Activated naive CD4-positive, alpha-beta T cell treated with anti-CD3 and anti-CD28 coated beads, Interleukin-2, amount 50 U/mL, for 24 hours (primary cell): ENCODE data around the gene TTLL3.

Source experiments
- H3K27ac Mint-ChIP-seq: one replicate; pipeline ENCODE4 v1.8.0; 2021; ENCODE audit warnings: mild to moderate bottlenecking, mixed read lengths
- H3K27me3 Mint-ChIP-seq: one replicate; pipeline ENCODE4 v1.8.0; 2021; ENCODE audit warnings: mixed read lengths
- H3K36me3 Mint-ChIP-seq: one replicate; pipeline ENCODE4 v1.8.0; 2021; ENCODE audit warnings: mixed read lengths
- H3K4me1 Mint-ChIP-seq: one replicate; pipeline ENCODE4 v1.8.0; 2021; ENCODE audit warnings: mixed read lengths
- H3K4me3 Mint-ChIP-seq: one replicate; pipeline ENCODE4 v1.8.0; 2021; ENCODE audit warnings: mild to moderate bottlenecking, mixed read lengths
- H3K9me3 Mint-ChIP-seq: one replicate; pipeline ENCODE4 v1.8.0; 2021; ENCODE audit warnings: mixed read lengths

TTLL3 gene

GRCh38 chr3:9778143-9779074 lies 31.7 kb upstream of the TTLL3 start:
- H3K27ac Mint-ChIP-seq: peak overlapping the region; percentile 97
- H3K9me3 Mint-ChIP-seq: peaks cover 3% of the 10 kb centered on the region
- H3K4me3 Mint-ChIP-seq: peak overlapping the region; percentile 84
- H3K4me1 Mint-ChIP-seq: peaks cover 66% of the 10 kb centered on the region
- no peaks in the 10 kb centered on the region for H3K27me3 Mint-ChIP-seq
- H3K36me3 Mint-ChIP-seq: peaks cover 7% of the 10 kb centered on the region

DNA sequence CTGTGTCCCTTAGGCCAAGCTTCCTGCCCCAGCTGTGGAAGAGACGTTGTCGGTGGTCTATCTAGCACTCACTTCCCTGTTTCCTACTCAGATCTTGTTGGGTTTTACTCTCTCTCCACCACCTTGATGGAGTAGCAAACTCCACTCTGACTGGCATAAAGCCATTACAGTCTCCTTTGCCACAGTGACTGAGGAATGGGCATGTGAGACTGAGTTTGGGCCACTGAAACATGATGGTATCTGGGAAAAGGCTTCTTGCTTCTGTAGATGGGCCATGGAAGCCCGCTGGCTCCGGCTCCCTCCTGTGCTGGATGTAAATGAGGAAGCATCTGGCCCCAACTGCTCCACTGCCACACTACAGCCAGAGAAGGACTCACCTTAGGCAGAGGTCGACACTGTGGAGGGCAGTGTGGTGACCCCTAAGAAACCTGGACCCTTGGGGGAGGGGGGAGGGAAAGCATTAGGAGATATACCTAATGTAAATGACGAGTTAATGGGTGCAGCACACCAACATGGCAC lies 30.9 kb upstream of the TTLL3 start:
- Mint-ChIP-seq H3K4me3 (peak overlapping the region; percentile 84), H3K27ac (peak overlapping the region; percentile 97), H3K36me3 (peaks cover 7% of the 10 kb centered on the region), H3K27me3 (no peaks in the 10 kb centered on the region), H3K9me3 (peaks cover 3% of the 10 kb centered on the region), H3K4me1 (peaks cover 66% of the 10 kb centered on the region)

GRCh38 chr3:9779721-9780457 lies 30.2 kb upstream of the TTLL3 start:
- peaks cover 7% of the 10 kb centered on the region for H3K36me3 Mint-ChIP-seq
- H3K27me3 Mint-ChIP-seq: no peaks in the 10 kb centered on the region
- peak overlapping the region; percentile 97 for H3K27ac Mint-ChIP-seq
- H3K4me3 Mint-ChIP-seq: peak overlapping the region; percentile 67
- peaks cover 3% of the 10 kb centered on the region for H3K9me3 Mint-ChIP-seq
- peaks cover 66% of the 10 kb centered on the region for H3K4me1 Mint-ChIP-seq

- peak overlapping the region; percentile 67 for H3K4me3 Mint-ChIP-seq
- H3K36me3 Mint-ChIP-seq: peaks cover 9% of the 10 kb centered on the region
- peaks cover 3% of the 10 kb centered on the region for H3K9me3 Mint-ChIP-seq
- no peaks in the 10 kb centered on the region for H3K27me3 Mint-ChIP-seq
- peaks cover 68% of the 10 kb centered on the region for H3K4me1 Mint-ChIP-seq
- peak overlapping the region; percentile 97 for H3K27ac Mint-ChIP-seq
Measured at GRCh38 chr3:9780458-9780812, 29.6 kb upstream of the TTLL3 start.

DNA sequence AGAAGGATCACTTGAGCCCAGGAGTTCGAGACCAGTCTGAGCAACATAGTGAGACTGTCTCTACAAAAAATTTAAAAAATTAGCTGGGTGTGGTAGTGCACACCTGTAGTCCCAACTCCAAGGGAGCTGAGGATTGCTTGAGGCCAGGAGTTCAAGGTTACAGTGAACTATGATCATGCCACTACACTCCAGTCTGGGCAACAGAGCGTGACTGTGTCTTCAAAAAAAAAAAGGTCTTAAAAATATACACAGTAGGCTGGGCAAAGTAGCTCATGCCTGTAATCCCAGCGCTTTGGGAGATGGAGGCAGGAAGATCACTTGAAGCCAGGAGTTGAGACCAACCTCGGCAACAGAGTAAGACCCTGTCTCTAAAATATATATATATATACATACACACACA lies 29.2 kb upstream of the TTLL3 start:
- peaks cover 11% of the 10 kb centered on the region for H3K36me3 Mint-ChIP-seq
- peak overlapping the region; percentile 97 for H3K27ac Mint-ChIP-seq
- H3K9me3 Mint-ChIP-seq: peaks cover 3% of the 10 kb centered on the region
- H3K4me3 Mint-ChIP-seq: no peak overlapping the region
- H3K27me3 Mint-ChIP-seq: no peaks in the 10 kb centered on the region
- peaks cover 69% of the 10 kb centered on the region for H3K4me1 Mint-ChIP-seq

GRCh38 chr3:9781551-9781950 lies 28.5 kb upstream of the TTLL3 start:
- Mint-ChIP-seq H3K27ac (no peak overlapping the region), H3K4me3 (no peak overlapping the region), H3K36me3 (peaks cover 11% of the 10 kb centered on the region), H3K9me3 (peaks cover 3% of the 10 kb centered on the region), H3K4me1 (peaks cover 69% of the 10 kb centered on the region), H3K27me3 (no peaks in the 10 kb centered on the region)

DNA sequence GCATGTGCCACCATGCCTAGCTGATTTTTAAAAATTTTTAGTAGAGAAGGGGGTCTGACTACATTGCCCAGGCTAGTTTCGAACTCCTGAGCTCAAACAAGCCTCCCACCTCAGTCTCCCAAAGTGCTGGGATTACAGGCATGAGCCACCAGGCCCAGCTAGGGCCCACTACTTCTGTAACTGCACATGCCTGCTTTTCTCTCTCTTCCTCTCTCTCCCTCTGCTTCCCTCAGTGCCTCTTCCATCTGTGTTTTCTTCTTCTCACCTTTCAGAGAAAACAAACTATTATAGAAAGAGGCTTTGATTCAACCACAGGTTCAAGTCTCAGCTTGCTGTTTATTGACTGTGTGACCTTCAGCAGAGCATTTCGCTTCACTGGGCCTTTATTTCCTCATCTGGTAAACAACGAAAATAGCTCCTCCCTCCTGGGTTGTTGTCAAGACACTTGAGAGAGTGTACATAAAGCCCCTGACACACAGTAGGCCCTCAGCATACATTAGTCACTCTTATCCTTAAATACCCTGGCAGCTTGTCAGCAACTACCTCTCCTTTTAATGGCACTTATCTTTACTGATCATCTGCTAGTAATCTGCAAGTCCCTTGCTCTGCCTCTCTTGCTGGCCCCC lies 28.0 kb upstream of the TTLL3 start:
- Mint-ChIP-seq H3K4me3 (no peak overlapping the region), H3K27me3 (no peaks in the 10 kb centered on the region), H3K36me3 (peaks cover 11% of the 10 kb centered on the region), H3K9me3 (peaks cover 3% of the 10 kb centered on the region), H3K27ac (no peak overlapping the region), H3K4me1 (peaks cover 69% of the 10 kb centered on the region)

DNA sequence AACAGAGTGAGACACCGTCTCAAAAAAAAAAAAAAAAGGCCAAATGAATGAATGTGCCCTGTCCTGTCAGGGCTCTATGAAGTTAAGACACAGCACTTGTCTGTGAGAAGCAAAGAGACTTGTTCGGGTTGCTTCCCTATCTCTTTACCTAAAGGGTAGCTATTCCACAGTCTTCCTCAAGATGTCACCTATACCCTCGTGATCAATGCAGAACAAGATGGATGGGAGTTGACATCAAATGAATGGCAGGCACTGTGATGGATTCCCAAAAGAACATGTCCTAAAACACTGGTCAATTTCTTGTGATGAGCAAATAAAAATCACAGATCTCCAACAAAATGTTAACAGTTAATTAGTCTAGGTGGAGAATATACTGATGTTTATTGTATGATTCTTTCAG lies 27.3 kb upstream of the TTLL3 start:
- Mint-ChIP-seq H3K27ac (no peak overlapping the region), H3K4me1 (peaks cover 69% of the 10 kb centered on the region), H3K9me3 (peaks cover under 1% of the 10 kb centered on the region), H3K4me3 (no peak overlapping the region), H3K27me3 (no peaks in the 10 kb centered on the region), H3K36me3 (peaks cover 12% of the 10 kb centered on the region)

GRCh38 chr3:9783954-9784353 lies 26.1 kb upstream of the TTLL3 start:
- no peak overlapping the region for H3K27ac Mint-ChIP-seq
- H3K4me1 Mint-ChIP-seq: peaks cover 61% of the 10 kb centered on the region
- no peaks in the 10 kb centered on the region for H3K27me3 Mint-ChIP-seq
- H3K36me3 Mint-ChIP-seq: peaks cover 13% of the 10 kb centered on the region
- H3K4me3 Mint-ChIP-seq: no peak overlapping the region
- no peaks in the 10 kb centered on the region for H3K9me3 Mint-ChIP-seq

DNA sequence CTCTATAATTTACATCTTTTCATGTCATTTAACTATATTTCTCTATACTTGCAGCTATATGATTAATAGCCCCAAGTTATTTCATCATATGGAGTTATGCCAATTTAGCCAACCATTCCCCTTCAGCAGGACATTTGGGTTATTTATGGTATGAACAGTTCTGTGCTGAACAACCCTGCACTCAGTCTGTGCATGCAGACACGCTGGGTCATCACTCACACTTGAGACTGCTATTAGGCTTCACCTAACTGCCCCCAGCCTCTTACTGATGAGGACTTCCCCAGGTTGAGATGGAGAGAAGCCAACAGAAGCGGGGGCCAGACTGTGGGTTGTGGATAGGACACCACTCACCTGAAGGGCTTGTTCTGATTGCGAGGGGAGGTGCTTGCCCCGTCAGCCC lies 25.1 kb upstream of the TTLL3 start:
- peaks cover 19% of the 10 kb centered on the region for H3K36me3 Mint-ChIP-seq
- peaks cover 61% of the 10 kb centered on the region for H3K4me1 Mint-ChIP-seq
- no peak overlapping the region for H3K4me3 Mint-ChIP-seq
- H3K27ac Mint-ChIP-seq: no peak overlapping the region
- no peaks in the 10 kb centered on the region for H3K9me3 Mint-ChIP-seq
- H3K27me3 Mint-ChIP-seq: no peaks in the 10 kb centered on the region

DNA sequence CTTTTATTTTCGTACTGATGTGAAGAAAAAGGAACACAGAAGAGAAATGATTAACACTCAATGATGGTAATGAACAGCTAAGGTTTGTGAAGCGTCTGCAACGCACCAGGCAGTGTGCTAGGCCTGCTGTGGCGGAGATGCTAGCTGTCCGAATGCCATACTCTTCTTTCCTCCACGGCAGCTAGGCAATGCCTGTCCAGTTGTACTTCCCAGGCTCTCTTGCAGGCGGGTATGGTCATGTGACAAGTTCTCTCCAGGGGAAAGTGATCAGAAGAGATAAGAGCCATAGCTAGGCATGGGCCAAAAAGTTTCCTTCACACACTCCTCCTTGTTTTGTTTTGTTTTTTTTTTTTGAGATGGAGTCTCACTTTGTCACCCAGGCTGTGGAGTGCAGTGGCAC lies 24.5 kb upstream of the TTLL3 start:
- Mint-ChIP-seq H3K27me3 (no peaks in the 10 kb centered on the region), H3K4me3 (no peak overlapping the region), H3K9me3 (no peaks in the 10 kb centered on the region), H3K36me3 (peaks cover 20% of the 10 kb centered on the region), H3K4me1 (peaks cover 61% of the 10 kb centered on the region), H3K27ac (no peak overlapping the region)

DNA sequence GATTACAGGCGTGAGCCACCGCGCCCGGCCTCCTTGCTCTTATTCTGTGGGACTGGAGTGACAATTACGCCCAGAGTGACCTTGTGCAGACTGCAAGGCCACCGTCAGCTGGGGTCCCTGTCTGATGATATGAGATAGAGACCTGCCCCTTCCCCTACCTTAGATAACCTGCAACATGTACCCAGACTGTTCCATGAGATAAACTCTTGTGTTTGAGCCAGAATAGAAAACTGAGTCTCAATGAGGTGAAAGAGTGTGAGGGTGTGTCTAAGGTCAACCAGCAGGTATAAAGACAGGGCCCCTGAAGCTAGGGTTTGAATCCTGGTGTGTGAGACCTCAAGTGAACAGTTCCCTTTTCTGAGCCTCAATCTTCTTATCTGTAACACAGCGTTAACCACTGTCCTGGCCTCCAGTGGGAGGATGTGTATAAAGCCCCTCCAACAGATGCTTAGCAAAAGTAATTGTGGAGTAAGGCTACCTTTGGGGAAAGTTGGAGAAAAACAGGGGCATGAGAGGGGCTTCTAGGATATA lies 23.8 kb upstream of the TTLL3 start:
- no peaks in the 10 kb centered on the region for H3K9me3 Mint-ChIP-seq
- peak overlapping the region; percentile 62 for H3K27ac Mint-ChIP-seq
- peaks cover 20% of the 10 kb centered on the region for H3K36me3 Mint-ChIP-seq
- H3K27me3 Mint-ChIP-seq: no peaks in the 10 kb centered on the region
- peaks cover 62% of the 10 kb centered on the region for H3K4me1 Mint-ChIP-seq
- no peak overlapping the region for H3K4me3 Mint-ChIP-seq

DNA sequence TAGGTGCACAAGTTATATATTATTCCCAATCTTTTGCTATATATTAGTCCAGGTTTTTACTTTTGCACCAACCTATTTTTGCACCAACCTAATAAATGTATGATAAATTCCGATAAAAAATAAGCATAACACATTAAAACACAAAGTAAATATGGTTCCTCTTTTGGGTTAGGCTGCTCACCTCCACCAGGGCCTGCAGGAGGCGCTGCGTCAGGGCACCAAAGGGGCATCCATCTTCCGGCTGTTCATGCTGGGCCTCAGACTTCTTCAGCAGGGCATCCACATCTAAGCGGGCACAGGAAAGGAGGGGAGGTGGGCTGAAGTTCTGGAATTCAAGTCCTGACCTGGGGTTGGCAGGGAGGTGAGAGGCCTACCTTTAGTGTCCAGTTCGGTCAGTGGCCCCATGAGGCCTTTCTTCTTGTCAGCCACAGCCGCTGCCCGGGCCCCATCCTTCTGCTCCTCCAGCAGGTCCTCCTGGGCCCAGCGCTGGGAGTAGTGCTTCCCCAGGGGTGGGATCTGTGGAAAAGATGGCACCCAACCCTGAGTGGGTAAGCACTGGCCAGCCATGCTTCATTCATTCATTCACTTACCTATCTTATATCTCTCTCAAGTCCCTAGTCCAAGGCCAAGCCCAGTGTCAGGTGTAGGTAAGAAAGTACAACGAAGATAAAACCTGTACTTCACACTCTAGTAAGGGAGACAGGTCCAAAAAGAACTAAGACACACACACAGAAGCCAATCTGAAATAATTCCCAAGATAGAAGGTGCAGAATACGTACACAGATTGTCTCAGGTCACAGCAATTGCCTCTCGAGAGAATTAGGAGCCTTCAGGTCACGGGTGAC lies 23.0 kb upstream of the TTLL3 start:
- Mint-ChIP-seq H3K9me3 (no peaks in the 10 kb centered on the region), H3K27me3 (no peaks in the 10 kb centered on the region), H3K36me3 (peaks cover 19% of the 10 kb centered on the region), H3K27ac (peak overlapping the region; percentile 92), H3K4me3 (peak overlapping the region; percentile 52), H3K4me1 (peaks cover 65% of the 10 kb centered on the region)

DNA sequence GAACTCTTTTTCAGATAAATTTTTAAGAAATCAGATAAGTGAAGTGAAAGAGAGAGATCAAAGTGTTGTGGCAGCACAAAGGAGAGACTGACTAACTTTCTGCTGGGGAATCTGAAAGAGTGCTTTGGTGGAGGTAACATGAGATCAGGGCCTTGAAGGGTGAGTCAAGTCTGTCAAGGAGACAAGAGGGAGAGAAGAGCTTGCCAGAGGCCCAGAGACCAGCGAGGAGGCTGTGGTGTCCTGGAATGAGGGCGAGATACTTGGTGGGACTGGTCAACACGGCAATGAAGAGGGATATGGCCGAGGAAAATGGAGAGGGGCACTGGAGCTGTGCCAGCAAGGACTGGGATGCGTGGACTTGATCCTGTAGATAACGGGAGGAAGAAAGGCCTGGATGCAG lies 22.3 kb upstream of the TTLL3 start:
- Mint-ChIP-seq H3K9me3 (no peaks in the 10 kb centered on the region), H3K36me3 (peaks cover 18% of the 10 kb centered on the region), H3K27ac (peak overlapping the region; percentile 92), H3K27me3 (no peaks in the 10 kb centered on the region), H3K4me1 (peaks cover 59% of the 10 kb centered on the region), H3K4me3 (peak overlapping the region; percentile 52)

GRCh38 chr3:9791127-9791526 lies 18.9 kb upstream of the TTLL3 start:
- H3K4me1 Mint-ChIP-seq: peaks cover 70% of the 10 kb centered on the region
- H3K9me3 Mint-ChIP-seq: no peaks in the 10 kb centered on the region
- H3K4me3 Mint-ChIP-seq: peak overlapping the region; percentile 47
- H3K27ac Mint-ChIP-seq: no peak overlapping the region
- no peaks in the 10 kb centered on the region for H3K27me3 Mint-ChIP-seq
- peaks cover 25% of the 10 kb centered on the region for H3K36me3 Mint-ChIP-seq
